Activated T-cell treated with anti-CD3 and anti-CD28 coated beads, Interleukin-2, amount 50 U/mL, for 48 hours (primary cell): ENCODE data around the gene SCAMP2.

Source experiments
- DNase-seq, 2 experiments: peaks; one replicate each; pipeline ENCODE4 v3.0.0-alpha.2; 2020

Gene SCAMP2

GRCh38 chr15:74837482-74838136, 35.6 kb downstream of the SCAMP2 start:
- no peak for DNase-seq

DNA sequence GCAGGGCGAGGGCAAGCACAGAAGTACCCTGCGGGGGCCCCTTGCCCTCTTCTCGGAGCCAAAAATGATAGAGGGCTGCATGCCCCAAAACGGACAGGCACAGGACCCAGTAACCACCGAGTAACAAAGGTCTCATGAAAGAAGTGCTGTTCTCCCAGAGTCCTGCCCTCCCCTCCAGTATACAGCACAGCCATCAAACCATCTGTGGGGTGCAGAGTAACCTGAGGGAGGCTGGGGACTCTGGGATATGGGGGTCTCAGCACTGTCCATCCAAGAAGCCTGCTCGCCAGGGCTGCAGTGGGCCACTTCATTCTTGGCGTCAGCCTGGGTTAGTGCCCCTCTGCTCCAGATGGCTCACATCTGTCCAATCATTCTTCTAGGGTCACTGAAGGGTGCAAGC, 36.3 kb downstream of the SCAMP2 start:
- DNase-seq = no peak

DNA sequence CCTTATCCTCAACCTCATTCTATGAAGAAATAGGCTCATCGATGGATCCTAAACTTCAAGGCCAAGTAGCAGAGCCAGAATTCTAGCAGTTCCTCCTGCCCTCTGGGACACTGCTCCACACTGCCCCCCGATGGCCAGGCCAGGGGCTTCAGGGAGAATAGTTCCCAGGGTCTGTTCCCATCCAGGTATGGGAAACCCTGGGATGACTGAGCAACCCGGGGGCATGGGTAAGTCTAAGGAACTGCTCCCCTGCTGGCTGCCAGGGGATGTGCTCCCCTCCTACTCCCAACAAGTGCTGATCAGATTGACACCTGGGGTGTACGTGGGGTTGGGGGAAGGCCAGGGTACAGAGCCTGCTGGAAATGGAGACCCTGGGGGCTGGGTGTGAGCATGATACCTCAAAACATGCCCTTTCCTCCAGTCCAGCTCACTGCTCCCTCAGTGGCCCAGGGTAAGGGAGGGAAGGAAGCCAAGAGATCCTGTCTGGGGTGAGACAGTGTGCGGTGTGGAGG, 37.8 kb downstream of the SCAMP2 start:
- peak; percentile 70 to 74 for DNase-seq

DNA sequence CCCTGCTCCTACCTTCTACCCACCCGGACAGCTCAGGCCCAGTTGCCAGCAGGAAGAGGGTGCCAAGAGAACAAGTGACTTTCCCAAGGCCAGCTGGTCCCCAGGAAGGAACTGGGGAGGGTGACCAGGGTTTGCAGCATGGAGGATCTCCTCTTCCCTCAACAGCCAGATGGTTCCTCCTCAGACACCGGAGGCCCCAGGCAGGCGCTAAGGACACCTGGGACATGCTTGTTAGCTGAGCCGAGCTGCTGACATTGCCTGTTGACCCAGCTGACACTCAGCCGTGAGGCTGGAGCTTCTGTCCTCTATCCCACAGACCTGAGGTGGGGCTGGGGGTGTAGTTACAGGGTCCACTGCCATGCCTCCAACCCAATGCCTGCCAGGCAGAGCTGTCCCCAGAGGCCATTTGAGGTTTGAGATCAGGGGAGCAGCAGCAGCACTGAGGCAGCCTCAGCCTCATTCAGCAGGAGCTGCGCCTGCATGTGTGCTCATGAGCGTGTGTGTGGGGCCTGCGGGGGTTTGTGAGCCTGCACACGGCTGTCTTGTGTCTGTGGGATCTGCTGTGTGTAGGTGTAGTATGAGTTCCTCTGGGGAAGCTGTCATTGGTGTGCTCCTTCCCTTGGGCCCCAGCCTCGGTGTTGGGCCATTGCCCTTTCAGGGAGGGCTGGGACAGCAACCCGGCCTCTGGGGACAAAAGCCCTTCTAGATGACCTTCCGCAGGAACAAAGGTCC, 39.6 kb downstream of the SCAMP2 start:
- DNase-seq = no peak

GRCh38 chr15:74832826-74833225, 40.3 kb downstream of the SCAMP2 start:
- DNase-seq = no peak

- DNase-seq = no peak
These were observed 41.2 kb downstream of the SCAMP2 start for GRCh38 chr15:74831813-74832495.

GRCh38 chr15:74830868-74831267, 42.3 kb downstream of the SCAMP2 start:
- DNase-seq = no peak

DNA sequence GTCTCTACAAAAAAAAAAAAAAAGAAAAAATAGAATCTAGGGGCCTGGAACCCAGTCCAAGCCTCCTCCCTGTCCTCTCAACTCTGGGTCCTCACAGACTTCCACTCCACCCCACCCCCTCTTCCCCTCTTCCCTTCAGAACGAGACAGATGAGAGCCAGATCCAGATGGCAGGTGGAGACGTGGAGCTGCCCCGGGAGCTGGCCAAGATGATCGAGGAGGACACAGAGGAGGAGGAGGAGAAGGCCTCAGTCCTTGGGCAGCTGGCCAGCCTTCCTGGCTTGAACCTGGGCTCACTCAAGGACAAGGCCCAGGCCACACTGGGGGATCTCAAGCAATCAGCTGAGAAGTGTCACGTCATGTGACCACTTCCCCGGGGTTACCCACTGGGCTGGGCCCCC, 43.2 kb downstream of the SCAMP2 start:
- DNase-seq = no peak

DNA sequence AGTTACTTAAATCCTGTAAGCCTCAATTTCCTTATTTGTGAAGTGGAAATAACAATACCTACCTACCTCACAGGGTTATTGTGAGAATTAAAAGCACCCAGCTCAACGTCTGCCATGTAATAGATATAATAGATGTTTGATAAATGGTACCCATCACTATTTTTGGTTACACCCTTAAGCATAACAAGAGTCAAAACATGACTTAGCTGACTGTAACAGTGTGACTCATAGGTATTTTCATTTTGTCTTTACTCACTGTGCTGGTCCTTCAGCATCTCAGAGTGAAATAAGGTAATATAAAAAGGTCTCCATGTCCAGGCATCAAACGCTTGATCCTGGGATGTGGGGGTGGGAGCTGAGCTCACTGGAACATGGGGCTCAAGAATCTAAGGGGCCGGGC, 43.7 kb downstream of the SCAMP2 start:
- no peak for DNase-seq

GRCh38 chr15:74828835-74829234, 44.3 kb downstream of the SCAMP2 start:
- DNase-seq = no peak

DNA sequence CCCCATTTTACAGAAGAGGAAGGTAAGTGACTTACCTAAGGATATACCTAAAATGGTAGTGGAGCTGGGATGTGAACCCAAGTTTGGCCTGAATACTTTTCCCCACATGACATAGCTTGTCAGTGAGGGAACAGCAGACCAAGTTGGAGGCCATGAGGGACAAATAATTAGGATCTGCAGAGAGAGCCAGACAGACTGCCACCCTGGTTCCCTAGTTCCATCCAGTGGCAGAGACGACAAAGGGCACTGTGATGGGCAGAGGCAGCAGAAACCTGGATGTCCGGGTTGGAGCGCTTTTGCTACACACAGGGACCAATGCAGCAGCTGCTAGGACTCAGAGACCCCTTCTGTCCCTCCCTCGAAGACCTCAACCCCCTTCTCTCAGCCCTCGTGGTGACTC, 45.6 kb downstream of the SCAMP2 start:
- DNase-seq = no peak

- no peak for DNase-seq
These were observed 46.2 kb downstream of the SCAMP2 start for GRCh38 chr15:74826921-74827320.

- peak; percentile 42 to 61 for DNase-seq
These were observed 46.8 kb downstream of the SCAMP2 start, which contains the start of gene CPLX3 for GRCh38 chr15:74826364-74826819. Gene CPLX3, plus strand, starts transcription at chr15:74826627. Its CDS starts 77 bp downstream, at chr15:74826704.

GRCh38 chr15:74825866-74826265, 47.3 kb downstream of the SCAMP2 start:
- DNase-seq = no peak

DNA sequence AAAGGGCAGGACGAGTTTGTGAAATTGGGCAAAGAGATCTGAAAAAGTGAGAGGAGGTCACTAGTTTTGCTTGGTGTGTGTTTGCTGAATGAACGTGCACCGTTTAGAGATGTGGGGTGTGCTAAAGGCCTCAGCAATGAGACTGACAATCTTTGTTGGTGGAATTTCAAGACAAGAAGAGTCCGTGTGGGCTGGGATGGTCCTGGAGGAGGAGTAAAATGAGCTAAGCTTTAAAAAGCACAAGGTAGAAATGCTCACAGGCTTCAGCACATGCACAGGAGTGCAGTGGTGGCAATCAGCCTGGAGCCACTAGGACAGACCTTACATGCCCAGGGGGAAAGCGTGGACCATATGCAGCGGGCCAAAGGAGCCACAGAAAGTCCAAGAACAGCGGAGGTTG, 48.2 kb downstream of the SCAMP2 start:
- DNase-seq = no peak

- no peak for DNase-seq
These were observed 49.8 kb downstream of the SCAMP2 start for GRCh38 chr15:74823324-74823723.

- DNase-seq = no peak
These were observed 50.9 kb downstream of the SCAMP2 start for GRCh38 chr15:74822233-74822632.

DNA sequence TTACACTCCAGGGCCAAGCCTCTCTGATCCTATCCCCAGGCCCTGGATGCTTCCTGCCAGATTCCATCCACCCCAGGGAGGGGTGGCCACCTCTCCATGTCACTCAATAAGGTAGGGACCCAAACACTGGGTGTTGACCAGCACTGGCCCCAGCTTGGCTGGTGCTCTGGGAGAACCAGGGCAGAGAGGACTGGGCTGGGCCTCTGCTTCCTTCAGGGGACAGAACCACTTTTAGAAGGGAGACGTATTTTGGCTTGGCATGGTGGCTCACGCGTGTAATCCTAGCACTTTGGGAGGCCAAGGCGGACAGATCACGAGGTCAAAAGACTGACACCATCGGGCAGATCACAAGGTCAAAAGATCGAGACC, 51.4 kb downstream of the SCAMP2 start:
- DNase-seq = no peak

GRCh38 chr15:74821091-74821789, 51.9 kb downstream of the SCAMP2 start:
- no peak for DNase-seq

- DNase-seq = no peak
These were observed 53.1 kb downstream of the SCAMP2 start for GRCh38 chr15:74820056-74820455.

GRCh38 chr15:74817370-74817737, 55.8 kb downstream of the SCAMP2 start:
- DNase-seq = no peak

DNA sequence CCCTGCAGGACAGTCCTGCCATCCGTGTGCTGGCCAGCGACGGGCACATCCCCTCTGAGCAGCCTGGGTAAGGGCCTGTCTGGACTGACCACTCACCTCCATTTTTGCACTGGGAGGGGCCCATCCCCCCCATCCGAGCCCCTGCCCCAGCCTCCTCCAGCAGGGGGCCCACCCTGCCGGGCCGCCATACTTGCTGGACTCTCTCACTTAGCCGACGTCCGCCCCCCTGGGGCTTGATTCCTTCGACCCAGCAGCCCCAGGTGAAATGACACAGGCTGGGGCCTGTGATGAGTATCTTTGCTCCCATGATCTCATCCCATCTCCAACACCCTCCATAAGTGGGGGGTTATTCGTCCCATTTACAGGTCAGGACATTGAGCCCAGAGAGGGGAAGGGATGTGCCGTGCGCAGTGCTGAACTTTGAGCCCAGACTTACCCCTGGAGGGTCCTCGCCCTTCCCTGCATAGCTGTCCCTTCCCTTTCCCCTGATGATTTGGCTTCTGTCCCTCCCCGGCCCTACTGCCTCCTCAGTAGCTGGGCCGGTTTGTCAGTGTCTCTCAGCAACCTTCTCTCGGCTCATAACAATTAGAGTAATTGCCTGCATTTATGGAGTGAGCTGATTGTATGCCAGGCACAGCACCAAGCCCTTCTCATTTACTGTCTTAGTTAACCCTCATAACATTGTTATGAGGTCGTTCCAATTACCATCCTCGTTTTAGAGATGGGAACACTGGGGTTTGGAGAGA, 56.4 kb downstream of the SCAMP2 start:
- no peak for DNase-seq
